Erythroblast (primary cell): ENCODE data around the gene COL25A1.

Experiments used
- GATA1 ChIP-seq: IDR thresholded peaks from 2 replicates; pipeline ENCODE4 v1.6.1; 2011; ENCODE audit warnings: low read depth, mild to moderate bottlenecking, control low read depth, low read length, moderate library complexity
- POLR2A ChIP-seq: IDR thresholded peaks from 2 replicates; pipeline ENCODE4 v1.6.1; 2011; ENCODE audit warnings: mild to moderate bottlenecking, low read length

GRCh38 chr4:109185548-109185947, 116.9 kb downstream of the COL25A1 start:
- no peak for TF ChIP-seq POLR2A
- no peak for TF ChIP-seq GATA1
